HFF-Myc (cell line): Measurements from ENCODE around the gene PLA2G2D.

Experiments used
- DNase-seq: peaks from one replicate; pipeline ENCODE4 v3.0.0-alpha.2; 2011; ENCODE audit warnings: low read depth; ENCODE audit errors: extremely low read depth
- H3K4me3 ChIP-seq: replicated peaks from 2 replicates; pipeline ENCODE4 v1.5.1; 2011; ENCODE audit warnings: low read depth, mild to moderate bottlenecking, control low read depth, low read length
- TF ChIP-seq, protein P1 (sequence below): IDR thresholded peaks from 2 replicates; pipeline ENCODE4 v1.5.1; 2012; ENCODE audit warnings: mild to moderate bottlenecking, low read depth, low read length, control low read depth; ENCODE audit errors: missing control alignments

The PLA2G2D gene

DNA sequence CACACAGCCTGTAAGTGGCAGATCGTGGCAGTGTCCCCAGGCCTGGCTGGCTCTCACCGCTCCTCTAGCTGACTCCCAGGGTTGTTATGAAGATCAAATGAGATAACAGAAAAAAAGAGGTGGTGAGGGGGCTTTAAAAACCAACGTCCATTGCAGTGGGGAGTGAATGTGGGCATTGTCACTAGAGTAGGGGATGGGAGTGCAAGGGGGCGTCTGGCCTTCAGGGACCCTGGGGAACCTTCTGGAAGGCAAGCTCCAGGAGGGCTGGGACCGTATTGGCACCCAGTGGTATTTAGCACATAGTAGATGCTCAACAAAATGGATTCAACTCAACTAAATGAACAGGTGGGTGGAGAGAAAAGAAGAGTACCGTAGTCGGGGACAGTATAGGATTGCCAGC, 3.4 kb downstream of the PLA2G2D start:
- no peak overlapping the region for H3K4me3 ChIP-seq
- TF ChIP-seq, protein P1, sequence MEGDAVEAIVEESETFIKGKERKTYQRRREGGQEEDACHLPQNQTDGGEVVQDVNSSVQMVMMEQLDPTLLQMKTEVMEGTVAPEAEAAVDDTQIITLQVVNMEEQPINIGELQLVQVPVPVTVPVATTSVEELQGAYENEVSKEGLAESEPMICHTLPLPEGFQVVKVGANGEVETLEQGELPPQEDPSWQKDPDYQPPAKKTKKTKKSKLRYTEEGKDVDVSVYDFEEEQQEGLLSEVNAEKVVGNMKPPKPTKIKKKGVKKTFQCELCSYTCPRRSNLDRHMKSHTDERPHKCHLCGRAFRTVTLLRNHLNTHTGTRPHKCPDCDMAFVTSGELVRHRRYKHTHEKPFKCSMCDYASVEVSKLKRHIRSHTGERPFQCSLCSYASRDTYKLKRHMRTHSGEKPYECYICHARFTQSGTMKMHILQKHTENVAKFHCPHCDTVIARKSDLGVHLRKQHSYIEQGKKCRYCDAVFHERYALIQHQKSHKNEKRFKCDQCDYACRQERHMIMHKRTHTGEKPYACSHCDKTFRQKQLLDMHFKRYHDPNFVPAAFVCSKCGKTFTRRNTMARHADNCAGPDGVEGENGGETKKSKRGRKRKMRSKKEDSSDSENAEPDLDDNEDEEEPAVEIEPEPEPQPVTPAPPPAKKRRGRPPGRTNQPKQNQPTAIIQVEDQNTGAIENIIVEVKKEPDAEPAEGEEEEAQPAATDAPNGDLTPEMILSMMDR: no peak
- no peak for DNase-seq

DNA sequence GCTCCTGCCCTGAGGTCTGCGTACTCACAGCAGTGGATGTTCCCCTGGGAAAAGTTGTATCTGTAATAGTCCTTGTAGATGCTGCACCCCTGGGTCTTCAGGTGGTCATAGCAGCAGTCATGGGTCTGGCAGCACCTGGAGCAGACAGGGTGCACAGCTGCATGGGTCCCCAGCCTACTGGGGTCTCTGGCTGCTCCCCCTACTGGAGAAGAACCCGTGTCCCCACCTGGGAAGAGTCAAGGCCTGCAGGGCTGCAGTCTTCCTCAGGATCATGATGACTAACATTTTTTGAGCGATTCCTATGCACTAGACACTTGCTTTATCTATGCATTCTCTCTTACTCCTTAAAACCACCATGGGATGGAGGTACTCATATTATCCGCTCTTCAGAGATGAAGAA, 3.9 kb downstream of the PLA2G2D start:
- H3K4me3 ChIP-seq: no peak overlapping the region
- no peak for DNase-seq
- TF ChIP-seq, protein P1: no peak

DNA sequence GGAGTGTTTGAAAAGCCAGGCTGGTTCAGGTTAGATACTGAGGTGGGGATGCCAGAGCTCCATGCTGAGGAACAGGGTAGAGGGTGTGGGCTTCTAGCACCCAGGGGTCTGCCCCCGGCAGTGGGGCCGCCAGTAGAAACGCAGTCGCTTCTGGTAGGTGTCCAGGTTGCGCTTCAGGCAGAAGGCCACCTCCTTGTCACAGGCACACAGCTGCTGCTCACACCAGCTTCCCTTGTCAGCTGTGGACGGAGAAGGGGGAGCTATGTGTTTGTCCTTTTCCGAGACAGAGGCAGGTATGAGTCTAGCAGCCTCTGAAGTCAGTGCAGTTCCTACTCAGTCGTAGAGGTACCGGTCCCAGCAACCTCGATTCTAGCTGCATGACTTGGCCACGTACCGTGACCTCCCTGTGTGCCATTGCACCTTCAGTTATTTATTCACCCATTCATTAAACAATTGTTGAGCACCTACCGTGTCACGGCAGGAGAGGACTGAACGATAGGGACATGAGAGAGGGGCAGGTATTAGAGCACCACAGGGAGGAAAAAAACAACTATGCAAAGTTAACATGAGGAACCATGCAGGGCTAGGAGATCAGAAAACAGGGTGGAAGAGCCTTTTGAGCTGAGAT, 5.2 kb downstream of the PLA2G2D start:
- TF ChIP-seq, protein P1: no peak
- H3K4me3 ChIP-seq: no peak overlapping the region
- no peak for DNase-seq

DNA sequence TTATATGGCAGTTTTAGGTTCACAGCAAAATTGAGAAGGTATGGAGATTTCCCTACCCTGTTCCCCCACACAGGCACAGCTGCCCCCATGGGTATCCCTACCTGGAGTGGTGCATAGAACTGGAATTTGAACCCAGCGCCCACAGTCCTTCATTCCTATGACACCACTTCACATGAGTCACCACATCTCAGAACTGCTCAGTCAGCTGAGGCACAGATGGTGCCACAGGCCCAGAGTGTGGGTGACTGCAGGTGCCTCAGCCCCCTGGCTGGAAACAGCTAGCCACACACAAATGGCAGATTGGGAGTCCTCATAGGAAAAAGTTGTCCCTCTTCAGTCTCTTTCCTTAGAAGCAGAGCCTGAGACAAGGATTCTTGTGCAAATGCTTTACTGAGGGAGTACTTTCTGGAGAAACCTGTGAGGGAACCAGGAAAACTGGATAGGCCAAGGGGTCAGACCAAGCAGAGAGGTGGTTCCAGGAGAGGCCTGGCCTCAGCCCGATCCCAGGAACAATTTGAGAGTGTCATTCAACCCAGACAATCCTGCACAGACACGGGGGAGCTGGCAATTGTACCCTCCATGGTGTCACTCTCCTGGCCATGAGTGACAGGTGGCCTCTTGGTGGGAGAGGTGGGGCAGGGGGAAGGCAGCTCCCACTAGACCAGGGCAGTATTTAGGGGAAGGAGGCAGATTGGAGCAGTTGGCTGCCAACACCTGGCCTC, 6.9 kb downstream of the PLA2G2D start:
- H3K4me3 ChIP-seq: no peak overlapping the region
- no peak for DNase-seq
- TF ChIP-seq, protein P1: no peak

DNA sequence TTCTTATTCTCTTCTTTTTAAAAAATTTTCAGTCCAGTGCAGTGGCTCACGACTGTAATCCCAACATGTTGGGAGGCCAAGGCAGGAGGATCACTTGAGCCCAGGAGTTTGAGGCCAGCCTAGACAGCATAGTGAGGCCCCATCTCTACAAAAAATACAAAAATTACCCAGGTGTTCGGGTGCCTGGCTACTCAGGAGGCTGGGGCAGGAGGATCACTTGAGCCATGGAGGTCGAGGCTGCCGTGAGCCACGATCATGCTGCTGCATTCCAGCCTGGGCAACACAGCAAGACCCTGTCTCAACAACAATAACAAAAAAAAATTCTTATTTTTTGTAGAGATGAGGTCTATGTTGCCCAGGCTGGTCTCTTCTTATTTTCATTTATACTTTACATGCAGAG, 7.9 kb downstream of the PLA2G2D start:
- H3K4me3 ChIP-seq: no peak overlapping the region
- TF ChIP-seq, protein P1: no peak
- no peak for DNase-seq

DNA sequence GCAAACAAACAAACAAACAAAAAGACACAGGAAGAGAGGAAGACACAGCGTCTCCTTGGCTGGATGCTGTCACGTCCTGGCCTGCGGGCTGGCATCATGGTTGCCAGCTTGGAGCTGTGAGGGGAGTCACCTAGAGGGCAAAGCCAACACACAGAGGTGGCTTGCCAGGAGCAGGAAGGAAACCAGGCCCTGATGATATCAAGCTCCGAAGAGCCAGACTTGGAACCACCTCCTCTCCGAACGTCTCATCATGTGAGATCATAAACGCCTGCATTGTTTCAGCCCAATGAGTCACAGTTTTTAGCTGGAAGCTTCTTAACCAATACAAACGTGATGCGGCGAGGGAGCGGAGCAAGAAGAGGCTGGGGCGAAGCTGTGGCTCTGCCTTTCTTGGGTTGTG, 8.7 kb downstream of the PLA2G2D start:
- TF ChIP-seq, protein P1: no peak
- H3K4me3 ChIP-seq: no peak overlapping the region
- DNase-seq: no peak
